KMS-11 (cell line): ENCODE data around the gene PICALM.

Experiments
- H2AFZ ChIP-seq: fragments of 200-600 bp; sonication (generic); 2 replicates; pipeline ENCODE4 v1.6.1; 2016; ENCODE audit warnings: antibody characterized with exemption, mixed run types, low read depth
- H3K27ac ChIP-seq: fragments of 200-600 bp; sonication (generic); 2 replicates; pipeline ENCODE4 v1.6.1; 2016; ENCODE audit warnings: mild to moderate bottlenecking, mixed run types
- H3K27me3 ChIP-seq: fragments of 200-600 bp; sonication (generic); 2 replicates; pipeline ENCODE4 v1.6.1; 2017; ENCODE audit warnings: mild to moderate bottlenecking, low read depth, mixed run types, moderate library complexity; ENCODE audit not compliant: insufficient read depth
- H3K36me3 ChIP-seq: fragments of 200-600 bp; sonication (generic); 2 replicates; pipeline ENCODE4 v1.6.1; 2017; ENCODE audit warnings: mild to moderate bottlenecking, mixed run types; ENCODE audit not compliant: insufficient read depth
- H3K4me1 ChIP-seq: fragments of 200-600 bp; sonication (generic); 2 replicates; pipeline ENCODE4 v1.6.1; 2016; ENCODE audit warnings: mild to moderate bottlenecking, low read depth, mixed run types; ENCODE audit not compliant: poor library complexity, severe bottlenecking
- H3K4me2 ChIP-seq: fragments of 200-600 bp; sonication (generic); 2 replicates; pipeline ENCODE4 v1.7.0; 2016; ENCODE audit warnings: mild to moderate bottlenecking, mixed run types
- H3K4me3 ChIP-seq: fragments of 200-600 bp; sonication (generic); IDR thresholded peaks from 2 replicates; pipeline ENCODE4 v1.6.1; 2017; ENCODE audit warnings: low read depth, low read length, mixed read lengths; ENCODE audit not compliant: insufficient read depth
- H3K79me2 ChIP-seq: fragments of 200-600 bp; sonication (generic); 2 replicates; pipeline ENCODE4 v1.6.1; 2016; ENCODE audit warnings: low read depth, mixed run types; ENCODE audit not compliant: insufficient read depth
- H3K9ac ChIP-seq: fragments of 200-600 bp; sonication (generic); 2 replicates; pipeline ENCODE4 v1.6.1; 2016; ENCODE audit warnings: mild to moderate bottlenecking, mixed run types
- H4K20me1 ChIP-seq: fragments of 200-600 bp; sonication (generic); 2 replicates; pipeline ENCODE4 v1.6.1; 2016; ENCODE audit warnings: mild to moderate bottlenecking, mixed run types; ENCODE audit not compliant: insufficient read depth
- TF ChIP-seq, protein P1 (sequence below): fragments of 200-600 bp; sonication (generic); conservative IDR thresholded peaks from 2 replicates; pipeline ENCODE4 v1.6.1; 2017; ENCODE audit warnings: low read depth, mild to moderate bottlenecking, antibody characterized with exemption, low read length, moderate library complexity, mixed read lengths

The PICALM gene

DNA sequence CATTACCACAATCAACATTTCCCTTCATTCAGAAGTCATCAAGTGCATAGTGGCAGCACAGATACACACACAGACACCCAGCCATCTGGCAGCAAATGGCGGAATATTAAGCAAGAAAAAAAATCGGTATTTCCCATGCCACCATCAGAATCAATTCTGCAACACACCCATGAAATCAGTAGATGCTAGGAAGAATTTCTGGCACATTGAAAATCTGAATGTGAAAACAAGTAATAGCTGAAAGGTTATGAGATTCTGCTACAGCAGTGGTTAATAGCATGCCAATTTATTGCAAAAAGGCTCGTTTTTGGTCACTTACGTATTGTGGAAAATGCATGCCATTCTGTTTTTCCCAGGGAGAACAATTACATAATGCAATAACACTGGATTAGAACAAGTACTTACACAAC lies 91.1 kb downstream of the PICALM start:
- peaks cover 31% of the 10 kb centered on the region; the same call in 1 of the 2 replicates for H3K36me3 ChIP-seq

DNA sequence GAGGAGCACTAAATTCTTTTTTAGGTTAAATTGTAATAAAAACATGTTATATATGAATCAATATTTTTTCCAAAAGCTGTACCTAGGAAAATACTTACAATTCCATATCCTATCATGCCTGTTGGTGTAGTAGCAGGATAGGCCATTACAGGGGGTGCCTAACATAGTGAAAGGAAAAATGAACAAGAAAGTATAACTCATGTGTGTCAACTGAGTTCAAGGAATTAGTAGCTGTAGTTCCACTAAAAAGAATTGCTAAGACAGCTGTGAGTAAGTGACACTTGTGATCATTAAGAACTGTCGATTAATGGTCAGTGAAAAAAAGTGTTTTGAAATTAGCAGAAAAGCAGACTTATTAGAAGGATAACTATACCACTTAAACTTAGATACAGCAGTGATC lies 92.4 kb downstream of the PICALM start:
- Histone ChIP-seq H3K4me1 (peaks cover 12% of the 10 kb centered on the region), H3K27me3 (no peaks in the 10 kb centered on the region), H4K20me1 (no peaks in the 10 kb centered on the region; the same call in 1 of the 2 replicates), H3K27ac (no peak overlapping the region), H3K36me3 (peaks cover 36% of the 10 kb centered on the region; the same call in 1 of the 2 replicates), H3K79me2 (no peaks in the 10 kb centered on the region), H2AFZ (no peak overlapping the region), H3K4me3 (no peak overlapping the region), H3K4me2 (no peak overlapping the region), H3K9ac (no peak overlapping the region)
- TF ChIP-seq, protein P1, sequence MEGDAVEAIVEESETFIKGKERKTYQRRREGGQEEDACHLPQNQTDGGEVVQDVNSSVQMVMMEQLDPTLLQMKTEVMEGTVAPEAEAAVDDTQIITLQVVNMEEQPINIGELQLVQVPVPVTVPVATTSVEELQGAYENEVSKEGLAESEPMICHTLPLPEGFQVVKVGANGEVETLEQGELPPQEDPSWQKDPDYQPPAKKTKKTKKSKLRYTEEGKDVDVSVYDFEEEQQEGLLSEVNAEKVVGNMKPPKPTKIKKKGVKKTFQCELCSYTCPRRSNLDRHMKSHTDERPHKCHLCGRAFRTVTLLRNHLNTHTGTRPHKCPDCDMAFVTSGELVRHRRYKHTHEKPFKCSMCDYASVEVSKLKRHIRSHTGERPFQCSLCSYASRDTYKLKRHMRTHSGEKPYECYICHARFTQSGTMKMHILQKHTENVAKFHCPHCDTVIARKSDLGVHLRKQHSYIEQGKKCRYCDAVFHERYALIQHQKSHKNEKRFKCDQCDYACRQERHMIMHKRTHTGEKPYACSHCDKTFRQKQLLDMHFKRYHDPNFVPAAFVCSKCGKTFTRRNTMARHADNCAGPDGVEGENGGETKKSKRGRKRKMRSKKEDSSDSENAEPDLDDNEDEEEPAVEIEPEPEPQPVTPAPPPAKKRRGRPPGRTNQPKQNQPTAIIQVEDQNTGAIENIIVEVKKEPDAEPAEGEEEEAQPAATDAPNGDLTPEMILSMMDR: no peak

More for the DNA sequence above, 91.1 kb downstream of the PICALM start:
- H3K4me1 ChIP-seq: peaks cover 12% of the 10 kb centered on the region
- H4K20me1 ChIP-seq: no peaks in the 10 kb centered on the region; the same call in 1 of the 2 replicates
- no peak overlapping the region for H3K9ac ChIP-seq
- H3K4me2 ChIP-seq: no peak overlapping the region
- H3K27me3 ChIP-seq: no peaks in the 10 kb centered on the region
- no peak overlapping the region for H3K4me3 ChIP-seq
- TF ChIP-seq, protein P1: no peak
- H3K27ac ChIP-seq: no peak overlapping the region
- H3K79me2 ChIP-seq: no peaks in the 10 kb centered on the region
- H2AFZ ChIP-seq: no peak overlapping the region

DNA sequence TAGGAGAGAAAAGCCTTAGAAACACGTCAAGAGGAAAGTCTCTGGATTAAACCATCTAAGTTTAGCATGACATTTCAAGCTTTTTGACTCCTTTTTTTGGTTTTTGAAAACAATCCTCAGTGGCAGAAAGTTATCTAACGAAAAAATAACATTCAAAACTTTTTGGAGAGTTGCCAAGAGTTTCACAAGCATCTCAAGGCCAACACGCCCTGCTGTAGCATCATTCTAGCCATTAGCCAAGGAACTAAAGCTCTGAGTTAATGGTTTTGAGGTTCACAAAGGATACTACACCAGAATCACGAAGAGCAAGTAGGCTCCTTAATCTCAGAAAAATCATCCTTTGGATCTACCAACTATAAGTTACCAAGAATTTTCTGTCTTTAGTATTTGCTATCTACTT lies 94.8 kb downstream of the PICALM start:
- peaks cover 12% of the 10 kb centered on the region for H3K4me1 ChIP-seq
- no peak overlapping the region for H3K27ac ChIP-seq
- H3K4me2 ChIP-seq: no peak overlapping the region
- no peak overlapping the region for H3K9ac ChIP-seq
- H3K36me3 ChIP-seq: peaks cover 19% of the 10 kb centered on the region; the same call in 1 of the 2 replicates
- no peak overlapping the region for H3K4me3 ChIP-seq
- H3K27me3 ChIP-seq: no peaks in the 10 kb centered on the region
- H3K79me2 ChIP-seq: no peaks in the 10 kb centered on the region
- no peak overlapping the region for H2AFZ ChIP-seq
- no peaks in the 10 kb centered on the region; the same call in 1 of the 2 replicates for H4K20me1 ChIP-seq
- TF ChIP-seq, protein P1: no peak

DNA sequence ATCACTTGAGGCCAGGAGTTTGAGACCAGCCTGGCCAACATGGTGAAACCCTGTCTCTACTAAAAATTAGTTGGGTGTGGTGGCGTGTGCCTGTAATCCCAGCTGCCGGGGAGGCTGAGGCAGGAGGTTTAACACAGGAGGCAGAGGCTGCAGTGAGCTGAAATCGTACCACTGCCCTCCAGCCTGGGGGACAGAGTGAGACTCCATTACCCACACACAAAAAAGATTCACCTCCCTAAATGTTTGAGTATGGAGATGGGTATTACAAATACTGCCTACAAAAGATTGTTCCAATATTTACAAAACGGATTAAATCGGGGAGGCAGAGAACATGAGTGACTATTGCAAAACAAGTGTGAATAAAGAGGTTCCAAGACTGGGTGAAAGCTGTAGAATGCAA lies 98.3 kb downstream of the PICALM start:
- no peaks in the 10 kb centered on the region for H3K79me2 ChIP-seq
- H2AFZ ChIP-seq: no peak overlapping the region
- TF ChIP-seq, protein P1: no peak
- peaks cover 19% of the 10 kb centered on the region; the same call in 1 of the 2 replicates for H3K36me3 ChIP-seq
- H3K4me2 ChIP-seq: no peak overlapping the region
- no peaks in the 10 kb centered on the region for H4K20me1 ChIP-seq
- no peak overlapping the region for H3K4me3 ChIP-seq
- peaks cover 12% of the 10 kb centered on the region for H3K4me1 ChIP-seq
- H3K27me3 ChIP-seq: no peaks in the 10 kb centered on the region
- no peak overlapping the region for H3K27ac ChIP-seq
- H3K9ac ChIP-seq: no peak overlapping the region
